Left renal pelvis (tissue), 4 donors: ENCODE data around the gene ADRA2C. TPM values are rescaled to one million over a fixed set of nuclear protein-coding genes. Genes with fewer than 3 reads are reported as not detected.

ENCODE experiments used
- DNase-seq, 4 donors: peaks; one replicate each; pipeline ENCODE4 v3.0.0-alpha.2; 2013; ENCODE audit warnings: low read depth in 4 of 4, low spot score in 3 of 4
- polyA plus RNA-seq, 4 donors: library from polyadenylated mRNA; unstranded; fragments of 120-200 nt; gene quantifications; one replicate each; pipeline ENCODE4 v1.2.1, GENCODE V29; 2013; ENCODE audit not compliant: insufficient read length in 4 of 4

The ADRA2C gene
- polyA plus RNA-seq, 4 donors, result 3.1 to 16.7 (median 8.1) TPM

DNA sequence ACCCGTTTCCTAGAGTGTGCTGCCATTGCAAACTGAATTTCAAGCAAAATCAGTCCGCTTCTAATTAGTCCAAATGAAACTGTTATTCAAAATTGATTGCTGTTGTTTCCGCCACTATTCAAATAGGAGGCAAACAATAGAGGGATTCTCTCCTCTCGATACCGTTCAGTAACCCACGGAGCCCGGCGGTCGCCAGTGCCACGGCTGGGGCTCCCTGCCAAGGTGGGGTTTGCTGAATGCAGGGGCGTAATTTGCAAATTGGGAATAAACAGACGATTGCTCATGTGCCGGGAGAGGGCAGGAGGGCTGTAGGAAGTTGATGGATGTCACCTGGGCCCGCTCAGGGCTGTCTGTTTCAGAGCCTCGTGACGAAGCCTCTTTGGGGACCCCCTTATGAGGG lies 8.8 kb downstream of the ADRA2C start:
- no peak for DNase-seq

DNA sequence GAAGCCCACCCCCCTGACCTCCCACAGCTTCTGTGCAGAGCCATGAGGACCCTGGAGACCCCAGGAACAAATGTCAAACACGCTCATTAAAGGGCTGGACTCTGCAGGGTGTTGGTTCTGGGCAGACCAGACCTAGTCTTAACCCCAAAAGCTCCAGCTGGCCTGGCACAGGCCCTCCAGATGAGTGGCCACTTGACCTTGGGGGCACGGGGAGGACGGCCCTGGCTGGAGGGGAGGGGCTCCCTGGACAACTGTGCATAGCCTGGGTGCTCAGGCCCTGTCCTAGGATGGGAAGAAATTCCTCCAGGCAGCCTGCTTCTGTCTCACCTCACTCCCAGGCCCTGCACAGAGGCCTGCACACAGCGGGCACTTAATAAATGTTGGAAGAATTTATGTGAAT lies 9.4 kb downstream of the ADRA2C start:
- no peak for DNase-seq

DNA sequence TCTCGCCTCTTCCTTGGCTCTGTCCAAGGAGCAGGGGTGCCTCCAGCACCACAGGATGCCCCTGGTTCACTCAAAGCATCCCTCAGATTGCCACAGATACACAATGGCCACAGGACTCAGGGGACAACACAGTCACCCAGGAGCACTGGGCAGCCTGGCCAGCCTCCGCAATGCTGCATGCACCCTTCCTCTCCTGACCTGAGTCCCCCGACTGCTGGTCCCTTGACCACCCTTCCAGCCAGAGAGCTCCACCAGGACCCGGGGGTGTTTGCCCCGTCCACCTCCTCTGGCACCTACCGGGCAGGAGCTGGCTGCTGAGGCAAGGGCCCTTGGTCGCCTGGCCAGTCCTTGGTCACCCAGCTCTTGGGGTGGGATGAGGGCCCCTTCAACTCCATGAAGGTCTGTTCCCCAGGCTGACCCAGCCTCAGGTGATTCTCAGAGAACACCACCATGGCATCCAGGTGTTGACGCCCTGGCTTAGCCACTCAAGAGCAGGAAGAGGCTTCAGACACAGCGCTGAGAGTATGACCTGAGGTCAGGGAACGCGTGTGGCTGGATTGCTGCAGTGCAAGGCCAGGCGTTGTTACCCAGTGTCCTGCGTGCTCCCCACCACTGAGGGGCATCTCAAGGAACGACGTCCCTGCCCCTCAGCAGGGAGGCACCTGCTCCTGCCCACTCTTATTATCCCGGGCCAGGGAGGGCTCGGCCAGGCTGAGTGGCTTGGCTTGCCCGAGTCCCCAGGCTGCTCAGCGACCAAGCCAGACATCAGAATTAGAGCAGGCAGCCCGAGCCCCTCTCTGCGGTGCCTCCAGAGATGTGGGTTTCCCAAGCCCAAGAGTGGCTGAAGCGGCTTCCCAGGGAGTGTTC lies 10.2 kb downstream of the ADRA2C start:
- no peak for DNase-seq

DNA sequence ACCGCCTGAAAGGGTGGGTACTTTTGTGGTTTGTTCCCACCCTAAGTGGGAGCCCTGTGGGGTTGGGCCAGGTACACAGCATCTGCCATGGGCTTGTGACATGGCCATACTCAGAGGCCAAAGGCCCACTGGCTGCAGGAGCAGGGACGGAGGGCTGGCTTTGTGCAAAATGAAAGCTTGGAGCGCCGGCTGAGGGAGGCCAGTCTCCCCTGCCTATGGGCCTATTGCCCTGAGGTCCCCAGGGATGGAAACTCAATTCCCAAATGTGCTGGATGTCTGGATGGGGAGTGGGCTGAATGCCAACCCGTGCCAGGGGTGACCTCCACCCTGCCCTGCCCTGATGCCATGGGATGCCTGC lies 10.8 kb downstream of the ADRA2C start:
- no peak for DNase-seq

DNA sequence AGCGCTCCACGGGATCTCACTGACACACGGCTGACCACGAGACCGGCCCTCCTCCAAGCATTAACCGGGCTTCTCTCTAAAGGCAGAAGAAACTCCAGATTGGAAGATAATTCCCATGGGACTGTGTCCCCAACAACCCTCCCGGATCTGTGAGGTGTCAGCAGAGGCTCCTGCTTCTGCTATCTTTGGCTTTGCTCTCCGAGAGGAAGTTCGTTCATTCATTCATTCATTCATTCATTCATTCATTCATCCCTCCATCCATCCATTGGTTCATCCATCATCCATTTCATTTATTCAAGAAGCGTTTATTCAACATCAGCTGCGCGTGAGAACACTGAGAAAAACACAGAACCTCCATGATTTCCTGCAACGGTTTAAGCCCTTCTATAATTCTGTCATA lies 11.5 kb downstream of the ADRA2C start:
- no peak for DNase-seq

DNA sequence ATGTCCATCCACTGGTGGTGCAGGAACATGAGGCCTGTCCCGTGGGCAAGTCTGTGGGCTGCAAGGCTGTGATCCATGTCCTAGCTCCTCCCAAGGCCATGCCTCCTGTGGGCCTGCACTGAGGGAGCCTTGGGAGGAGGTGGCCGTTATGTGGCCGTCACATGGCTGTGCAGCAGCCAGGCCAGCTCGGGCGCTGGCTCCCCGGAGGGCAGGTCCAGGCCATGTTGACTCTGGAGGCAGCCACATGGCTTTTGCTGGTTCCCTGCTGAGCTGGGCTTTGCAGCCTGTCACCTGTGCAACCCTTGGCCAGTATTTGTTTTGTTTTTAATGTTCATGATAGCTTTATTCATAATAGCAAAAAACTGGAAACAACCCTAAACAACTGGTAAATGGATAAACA lies 13.3 kb downstream of the ADRA2C start:
- no peak for DNase-seq

DNA sequence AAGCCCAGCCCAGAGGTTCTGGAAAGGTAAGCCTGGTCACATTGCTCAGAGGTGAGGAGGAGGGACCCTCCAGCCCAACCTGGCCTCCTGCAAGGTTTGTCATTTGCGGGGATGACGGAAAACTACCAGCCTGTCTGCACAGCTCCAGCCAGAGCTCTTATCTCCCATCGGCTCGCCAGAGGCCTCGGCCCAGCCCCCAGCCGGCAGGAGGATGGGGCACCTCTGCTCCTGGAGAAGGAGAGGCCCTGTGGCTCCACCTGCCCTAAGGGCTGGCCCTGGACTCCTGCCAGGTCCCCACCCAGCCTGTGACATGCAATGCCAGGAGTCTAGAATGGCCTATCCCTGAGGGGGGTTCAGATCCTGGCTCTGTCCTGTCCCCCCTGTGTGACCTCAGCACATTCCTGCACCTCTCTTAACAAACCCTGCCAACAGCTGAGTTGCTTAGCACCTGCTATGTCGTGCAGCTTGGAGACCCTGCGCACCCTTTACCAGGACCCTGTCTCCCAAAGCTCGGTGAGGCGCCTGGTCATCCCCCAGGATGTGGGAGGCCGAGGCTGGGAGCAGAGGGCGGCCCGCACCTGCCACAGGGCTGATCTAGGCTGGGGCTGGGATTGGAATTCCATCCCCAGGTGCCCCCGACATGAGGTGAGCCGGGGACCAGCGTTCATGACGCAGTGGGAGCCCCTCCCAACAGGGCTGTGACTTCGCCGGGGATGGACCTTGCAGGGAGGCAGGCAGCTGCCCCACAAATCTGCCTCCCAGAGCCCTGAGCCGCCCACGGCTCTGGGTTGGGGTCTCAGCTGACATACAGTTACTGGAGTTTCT lies 14.4 kb downstream of the ADRA2C start:
- DNase-seq, result no peak

DNA sequence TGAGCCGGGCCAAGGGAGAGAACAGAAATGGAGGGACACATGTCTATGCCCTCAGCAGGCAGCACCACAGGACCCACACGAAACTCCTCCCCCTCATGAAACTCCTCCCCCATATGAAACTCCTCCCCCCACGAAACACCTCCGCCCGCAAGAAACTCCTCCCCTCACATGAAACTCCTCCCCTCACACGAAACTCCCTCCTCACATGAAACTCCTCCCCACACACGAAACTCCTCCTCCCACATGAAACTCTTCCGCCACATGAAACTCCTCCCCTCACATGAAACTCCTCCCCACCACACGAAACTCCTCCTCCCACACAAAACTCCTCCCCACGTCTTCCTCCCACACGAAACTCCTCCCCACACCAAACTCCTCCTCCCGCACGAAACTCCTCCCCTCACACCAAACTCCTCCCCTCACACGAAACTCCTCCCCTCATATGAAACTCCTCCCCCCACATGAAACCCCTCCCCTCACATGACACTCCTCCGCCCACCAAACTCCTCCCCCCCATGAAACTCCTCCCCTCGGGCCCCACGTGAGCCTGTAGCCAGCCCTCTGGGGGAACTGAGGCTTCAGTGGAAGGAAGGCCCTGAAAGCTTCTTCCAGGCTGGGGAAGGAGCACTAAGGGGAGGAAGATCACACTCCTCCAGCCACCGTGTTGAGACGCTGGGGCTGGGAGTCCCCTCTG lies 15.2 kb downstream of the ADRA2C start:
- no peak for DNase-seq

DNA sequence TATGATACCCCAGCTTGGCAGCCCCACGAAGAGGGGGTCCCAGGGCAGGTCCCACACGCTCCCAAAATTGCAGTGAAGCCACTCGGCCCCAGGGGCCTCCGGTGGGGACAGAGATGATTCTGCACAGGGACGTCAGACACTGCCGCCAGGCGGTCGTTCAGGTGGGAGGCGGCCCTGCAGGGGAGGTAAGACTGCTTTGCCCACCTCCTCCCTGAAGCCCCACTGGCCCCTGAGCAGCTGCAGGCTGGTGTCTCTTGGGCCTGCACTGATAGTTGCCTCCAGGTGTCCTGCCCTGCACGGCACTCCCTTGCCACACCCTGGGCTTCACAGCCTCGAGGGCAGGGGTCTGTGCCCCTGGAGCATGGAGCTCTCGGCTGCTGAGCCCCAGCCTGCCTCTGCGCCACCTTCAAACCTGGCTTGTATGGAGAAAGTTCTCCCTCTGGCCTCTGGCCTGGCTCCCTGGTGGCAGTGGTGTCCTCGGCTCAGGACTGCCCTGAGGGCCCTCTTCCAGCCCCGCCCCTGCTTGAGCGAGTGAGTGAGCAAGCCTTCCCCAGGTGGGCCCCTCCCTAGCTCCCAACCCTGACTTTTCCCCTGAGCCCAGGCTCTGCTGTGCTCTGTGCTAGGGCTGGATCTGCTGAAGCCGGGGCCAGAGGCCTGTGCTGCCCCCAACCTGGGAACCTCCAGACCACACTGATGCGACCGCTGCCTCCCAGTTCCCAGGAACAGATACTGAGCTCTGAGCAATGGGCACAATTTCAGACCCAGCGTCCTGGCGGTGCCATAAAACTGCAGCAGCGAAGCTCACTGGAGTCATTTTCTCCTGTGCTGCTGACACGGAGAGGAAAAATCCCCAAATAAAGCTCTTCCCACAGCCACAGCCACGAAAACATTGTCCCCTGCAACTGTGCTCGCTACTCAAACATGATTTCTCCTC lies 16.1 kb downstream of the ADRA2C start:
- DNase-seq, result no peak

DNA sequence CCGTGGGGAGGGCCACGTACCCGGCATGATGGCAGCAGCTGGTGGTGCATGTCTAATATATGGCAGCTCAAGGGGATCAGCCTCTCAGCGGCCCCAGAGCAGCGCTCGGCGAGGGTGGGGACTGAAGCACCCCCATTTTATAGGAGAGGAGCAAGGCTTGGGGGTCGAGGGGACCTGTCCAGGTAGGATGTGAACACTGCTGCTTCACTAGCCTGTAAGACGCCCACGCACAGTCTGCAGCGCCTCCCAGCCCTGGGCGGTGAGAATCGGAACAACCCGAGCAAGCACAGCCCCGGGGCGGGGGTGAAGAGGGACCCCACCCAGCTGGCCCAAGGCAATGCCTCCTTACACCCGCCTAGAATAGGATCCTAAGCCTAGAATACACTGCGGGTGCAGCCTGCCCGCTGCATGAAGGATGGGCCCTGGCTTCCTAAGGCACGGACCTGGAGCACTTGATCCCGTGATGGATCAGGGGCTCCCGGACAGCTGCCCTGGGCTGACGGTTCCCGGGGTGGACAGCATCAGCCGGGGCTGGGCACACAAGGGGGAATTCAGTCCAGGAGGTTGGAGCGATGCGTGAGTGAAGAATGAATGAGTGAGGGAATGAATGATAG lies 17.6 kb downstream of the ADRA2C start:
- no peak for DNase-seq

DNA sequence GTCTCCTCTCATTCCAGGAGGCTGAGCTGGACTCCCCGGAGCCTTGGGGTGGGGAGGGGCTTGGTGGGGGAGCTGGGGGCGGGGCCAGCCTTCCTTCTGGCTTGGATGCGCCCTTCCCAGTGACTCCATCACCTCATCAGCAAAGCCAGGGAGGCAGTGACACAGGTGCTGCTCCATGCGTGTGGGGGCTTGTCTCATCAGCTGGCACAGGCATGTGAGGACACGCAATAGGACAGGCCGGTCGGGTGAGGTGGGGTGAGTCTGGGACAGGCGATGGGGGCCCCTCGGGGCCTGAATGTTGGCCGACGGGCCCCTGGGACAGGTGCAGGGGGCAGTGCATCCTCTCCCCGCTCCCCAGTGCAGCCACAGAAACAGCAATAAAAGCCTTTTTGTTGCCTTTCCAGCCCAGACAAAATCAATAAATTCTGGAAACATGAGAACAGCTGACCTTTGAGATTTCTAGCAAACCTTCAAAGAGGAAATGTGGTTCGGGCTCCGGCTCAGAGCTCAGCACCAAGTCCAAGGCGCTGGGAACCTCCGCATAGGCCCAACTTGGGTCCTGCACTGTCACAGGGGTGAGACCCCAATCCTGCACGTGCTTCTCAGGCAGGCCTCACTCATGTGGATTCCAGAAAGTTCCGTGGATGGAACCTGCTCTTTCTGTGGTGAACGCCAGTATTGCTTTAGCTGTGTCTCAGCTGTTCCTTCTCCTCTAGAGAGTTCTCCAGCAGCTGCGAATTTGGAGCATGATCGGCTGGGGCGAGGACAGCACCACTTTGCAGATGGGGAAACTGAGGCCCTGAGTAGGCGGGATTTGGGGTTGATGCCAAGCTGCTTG lies 18.5 kb downstream of the ADRA2C start:
- no peak for DNase-seq

DNA sequence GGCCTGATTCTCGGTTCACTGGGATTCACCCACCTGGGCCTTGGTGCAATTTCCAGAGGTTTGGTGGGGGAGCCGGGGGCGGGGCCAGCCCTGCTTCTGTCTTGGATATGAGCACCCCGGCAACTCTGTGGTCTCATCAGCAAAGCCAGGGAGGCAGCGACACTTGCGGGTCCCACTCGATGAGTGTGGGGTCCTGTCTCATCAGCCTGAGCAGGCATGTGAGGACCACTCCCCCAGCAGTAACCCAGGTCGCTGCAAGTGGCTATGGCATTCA lies 19.0 kb downstream of the ADRA2C start:
- no peak for DNase-seq

DNA sequence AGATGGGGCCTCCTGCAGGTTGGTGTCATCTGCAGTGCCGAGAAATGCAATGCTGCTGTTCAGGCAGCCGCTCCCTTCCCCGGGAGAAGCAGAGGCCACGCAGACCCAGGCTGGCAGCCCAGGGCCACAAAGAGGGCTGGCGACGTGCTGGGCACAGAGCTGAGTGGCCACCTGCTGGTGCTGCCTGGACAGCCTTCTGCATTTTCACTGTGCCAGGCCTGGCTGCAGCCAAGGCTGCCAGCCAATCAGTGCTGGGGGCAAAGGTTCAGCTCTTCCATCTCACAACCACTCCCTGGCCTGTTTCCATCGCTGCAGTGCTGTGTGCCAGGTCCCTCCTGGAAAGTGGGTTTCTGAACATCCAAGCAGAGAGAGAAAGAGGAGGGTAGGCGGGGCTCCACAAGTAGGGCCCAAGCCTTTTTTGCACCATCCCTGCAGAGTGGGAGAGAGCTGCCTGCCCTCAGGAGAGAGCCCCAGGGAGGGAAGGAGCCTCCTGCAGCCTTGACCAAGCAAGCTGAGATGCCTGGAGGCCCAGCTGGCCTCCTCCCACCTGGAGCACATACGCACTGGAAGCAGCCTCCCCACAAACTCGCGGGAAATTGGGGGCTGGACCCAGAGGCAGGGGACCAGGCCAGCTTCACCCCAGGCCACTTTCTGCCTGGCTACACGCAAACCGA lies 20.1 kb downstream of the ADRA2C start:
- no peak for DNase-seq

DNA sequence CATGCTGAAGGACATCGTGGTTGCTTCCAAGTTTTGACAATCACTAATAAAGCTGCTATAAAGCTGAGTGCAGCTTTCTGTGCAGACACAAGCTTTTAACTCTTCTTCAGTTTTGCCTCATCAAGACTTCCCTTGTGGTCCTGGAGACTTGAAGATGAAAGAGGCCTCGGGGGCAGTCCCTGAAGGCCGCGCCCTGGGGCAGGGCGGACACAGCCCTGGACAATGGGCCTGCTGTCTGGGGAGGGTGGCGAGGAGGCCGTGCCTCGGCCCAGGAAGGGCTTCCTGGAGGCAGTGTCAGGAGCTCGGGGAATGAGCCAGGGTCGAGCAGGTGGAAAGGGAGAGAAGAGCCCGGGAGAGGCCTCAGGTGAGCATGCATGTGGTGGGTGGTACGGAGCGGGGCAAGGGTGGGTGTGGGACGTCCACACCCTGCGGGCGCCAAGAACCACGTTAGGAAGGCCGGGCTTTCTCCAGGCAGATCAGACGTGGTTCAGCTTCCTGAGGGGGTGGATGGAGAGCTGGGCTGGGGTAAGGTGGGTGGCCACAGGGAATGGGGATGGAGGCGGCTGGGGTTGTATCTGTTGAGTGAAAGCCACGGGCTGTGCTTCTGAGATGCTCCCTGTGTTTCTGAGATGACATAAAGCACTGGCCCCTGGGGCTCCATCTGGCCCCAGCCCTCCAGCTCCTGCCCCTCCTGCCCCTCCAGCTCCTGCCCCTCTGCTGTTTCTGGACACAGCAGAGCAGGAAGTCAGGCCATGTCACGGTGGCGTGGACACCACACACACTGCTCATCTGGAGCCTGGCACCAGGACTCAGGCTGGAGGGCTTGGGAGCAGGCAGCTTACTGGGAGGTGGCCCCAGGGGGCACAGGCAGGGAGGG lies 21.5 kb downstream of the ADRA2C start:
- DNase-seq, result no peak

DNA sequence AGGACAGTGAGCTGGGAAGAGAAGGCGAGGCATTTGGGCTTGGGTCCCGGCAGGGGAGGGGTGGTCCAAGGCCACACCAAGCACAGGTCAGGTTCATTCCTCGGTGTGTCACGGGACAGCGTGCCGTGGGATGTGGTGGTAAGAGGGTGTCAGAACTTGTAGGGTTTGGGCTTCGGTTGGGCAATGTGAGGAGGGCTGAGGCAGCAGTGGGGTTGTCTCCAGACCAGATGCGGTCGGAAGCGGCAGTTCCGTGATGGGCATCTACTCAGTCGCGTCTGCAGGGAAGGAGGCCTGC lies 22.1 kb downstream of the ADRA2C start:
- DNase-seq, result no peak

DNA sequence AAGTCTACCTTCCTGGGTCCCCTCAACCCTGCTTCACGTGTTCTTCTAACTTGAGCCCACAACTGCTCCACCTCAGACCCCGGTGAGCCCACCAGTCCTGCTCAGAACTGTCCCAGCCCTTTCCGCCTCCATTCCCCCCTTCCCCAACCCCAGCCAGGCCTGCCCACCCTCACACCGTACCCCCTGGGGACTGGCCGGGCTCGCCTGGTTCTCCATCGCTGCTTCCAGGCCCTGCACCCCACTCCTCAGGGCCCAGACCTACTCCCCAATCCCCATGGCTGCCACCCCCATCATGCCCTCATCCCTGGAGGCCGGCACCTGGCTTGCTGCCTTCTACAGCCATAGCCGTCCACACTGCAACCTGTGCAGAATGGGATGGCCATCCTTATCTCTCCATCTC lies 23.4 kb downstream of the ADRA2C start:
- no peak for DNase-seq

DNA sequence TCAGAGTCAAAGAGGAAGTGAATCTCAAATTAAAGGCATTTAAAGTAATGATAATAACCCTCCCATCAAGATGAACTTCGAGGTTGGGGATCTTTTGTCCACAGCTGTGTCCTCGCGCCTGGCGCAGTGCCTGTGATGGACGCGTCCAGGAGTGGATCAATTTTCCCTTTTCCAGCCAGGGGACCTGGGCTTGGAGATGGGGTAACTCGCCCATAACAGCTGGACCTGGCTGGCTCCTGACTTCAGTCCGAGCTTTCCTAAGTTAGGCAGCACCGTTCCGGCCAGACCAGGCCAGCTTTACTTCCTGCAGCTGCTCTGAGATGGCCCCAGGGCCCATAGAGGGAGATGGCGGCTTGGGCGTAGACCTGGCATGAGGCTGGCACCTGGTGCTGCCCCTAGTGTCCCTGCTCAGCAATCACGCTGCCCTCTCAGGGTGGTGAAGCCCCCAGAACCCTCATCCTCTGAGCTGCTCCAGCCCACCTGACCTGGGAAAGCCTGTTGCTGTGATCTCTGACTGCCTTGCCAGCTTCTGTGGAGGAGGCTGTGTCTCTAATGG lies 23.9 kb downstream of the ADRA2C start:
- no peak for DNase-seq

DNA sequence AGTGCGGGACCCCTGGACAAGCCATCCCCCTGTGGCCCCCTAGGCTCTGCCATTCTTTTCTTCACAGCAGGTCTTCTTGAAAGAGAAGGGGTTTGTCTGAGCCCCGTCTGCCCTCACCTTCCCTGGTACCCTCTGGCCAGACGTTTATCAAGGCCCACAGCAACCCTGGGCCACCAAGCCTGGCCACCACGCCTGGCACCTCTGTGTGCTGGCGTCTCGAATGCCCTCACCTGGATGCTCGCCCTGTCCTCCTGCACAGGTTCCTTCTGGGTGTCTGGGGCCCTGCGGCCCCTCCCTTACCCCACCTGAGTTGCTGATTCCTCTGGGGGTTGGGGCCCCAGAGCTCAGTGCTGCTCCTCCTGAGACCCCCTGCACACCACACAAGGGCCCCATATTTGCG lies 25.1 kb downstream of the ADRA2C start:
- DNase-seq, result no peak
